Trophoblast cell (in vitro differentiated cells and primary cell): ENCODE data around the gene CTNNA3.

Source experiments
- DNase-seq, 2 donors: peaks; one replicate each; pipeline ENCODE4 v3.0.0-alpha.2; 2016
- H2AFZ ChIP-seq: 2 replicates; pipeline ENCODE4 v1.6.1; 2013; ENCODE audit warnings: low read length, moderate library complexity, mild to moderate bottlenecking; ENCODE audit not compliant: insufficient read depth, poor library complexity
- H2AK5ac ChIP-seq: 2 replicates; pipeline ENCODE4 v1.6.1; 2013; ENCODE audit warnings: mild to moderate bottlenecking, low read length
- H2BK120ac ChIP-seq: 2 replicates; pipeline ENCODE4 v1.6.1; 2013; ENCODE audit warnings: low read length, mild to moderate bottlenecking, moderate library complexity; ENCODE audit not compliant: insufficient read depth, poor library complexity
- H2BK12ac ChIP-seq: 2 replicates; pipeline ENCODE4 v1.6.1; 2013; ENCODE audit warnings: mild to moderate bottlenecking, low read length, moderate library complexity
- H2BK5ac ChIP-seq: 2 replicates; pipeline ENCODE4 v1.6.1; 2013; ENCODE audit warnings: low read length, low read depth, moderate library complexity, mild to moderate bottlenecking; ENCODE audit not compliant: poor library complexity
- H3K14ac ChIP-seq: 2 replicates; pipeline ENCODE4 v1.6.1; 2013; ENCODE audit warnings: mild to moderate bottlenecking, low read length
- H3K18ac ChIP-seq: 2 replicates; pipeline ENCODE4 v1.6.1; 2013; ENCODE audit warnings: mild to moderate bottlenecking, low read length
- H3K23ac ChIP-seq: 2 replicates; pipeline ENCODE4 v1.6.1; 2013; ENCODE audit warnings: low read length
- H3K27ac ChIP-seq: 2 replicates; pipeline ENCODE4 v1.5.1; 2013; ENCODE audit warnings: low read depth, mild to moderate bottlenecking, inconsistent platforms, low read length, moderate library complexity
- H3K27me3 ChIP-seq: 2 replicates; pipeline ENCODE4 v1.6.1; 2013; ENCODE audit warnings: inconsistent platforms, mild to moderate bottlenecking, low read length, moderate library complexity; ENCODE audit not compliant: insufficient read depth
- H3K36me3 ChIP-seq, 2 experiments: 1 replicate in 1 of 2; 2 replicates in 1 of 2; pipeline ENCODE4 v1.6.1; 2013; ENCODE audit warnings: low read length in 2 of 2, mild to moderate bottlenecking in 2 of 2, moderate library complexity in 1 of 2; ENCODE audit not compliant: insufficient read depth in 2 of 2, control insufficient read depth in 1 of 2
- H3K4ac ChIP-seq: 2 replicates; pipeline ENCODE4 v1.6.1; 2013; ENCODE audit warnings: low read depth, mild to moderate bottlenecking, low read length, moderate library complexity
- H3K4me1 ChIP-seq, 2 experiments: 1 replicate in 1 of 2; 2 replicates in 1 of 2; pipeline ENCODE4 v1.6.1; 2013; ENCODE audit warnings: low read length in 2 of 2, mild to moderate bottlenecking in 2 of 2, moderate library complexity in 1 of 2; ENCODE audit not compliant: insufficient read depth in 2 of 2, control insufficient read depth in 1 of 2
- H3K4me2 ChIP-seq: 2 replicates; pipeline ENCODE4 v1.6.1; 2013; ENCODE audit warnings: inconsistent platforms, mild to moderate bottlenecking, low read length, moderate library complexity
- H3K4me3 ChIP-seq: 2 replicates; pipeline ENCODE4 v1.5.1; 2013; ENCODE audit warnings: mild to moderate bottlenecking, low read depth, low read length, inconsistent platforms
- H3K79me1 ChIP-seq: one replicate; pipeline ENCODE4 v1.6.1; 2013; ENCODE audit warnings: low read length
- H3K79me2 ChIP-seq: 2 replicates; pipeline ENCODE4 v1.6.1; 2013; ENCODE audit warnings: low read length, mild to moderate bottlenecking; ENCODE audit not compliant: control insufficient read depth, insufficient read depth, poor library complexity
- H3K9ac ChIP-seq: 2 replicates; pipeline ENCODE4 v1.6.1; 2013; ENCODE audit warnings: mild to moderate bottlenecking, low read length
- H3K9me3 ChIP-seq: 2 replicates; pipeline ENCODE4 v1.6.1; 2013; ENCODE audit warnings: low read depth, mild to moderate bottlenecking, control low read depth, inconsistent platforms, low read length; ENCODE audit not compliant: insufficient read depth
- H4K12ac ChIP-seq: 2 replicates; pipeline ENCODE4 v1.6.1; 2013; ENCODE audit warnings: low read depth, mild to moderate bottlenecking, low read length, moderate library complexity
- H4K8ac ChIP-seq: 2 replicates; pipeline ENCODE4 v1.6.1; 2013; ENCODE audit warnings: low read depth, mild to moderate bottlenecking, low read length, moderate library complexity
- H4K91ac ChIP-seq: one replicate; pipeline ENCODE4 v1.6.1; 2013; ENCODE audit warnings: low read depth, mild to moderate bottlenecking, low read length, moderate library complexity
- WGBS: extraction: QIAGEN DNeasy Blood & Tissue Kit; methylation state at CpG from one replicate; pipeline ENCODE4 v1.1.7; 2013; ENCODE audit warnings: missing lambda C conversion rate; ENCODE audit not compliant: insufficient read length, insufficient coverage; ENCODE audit errors: extremely low coverage; 5-methylcytosine and 5-hydroxymethylcytosine counted together

Gene CTNNA3

GRCh38 chr10:66671064-66671463 is 1024.9 kb downstream of the CTNNA3 start:
- H4K8ac ChIP-seq: no peak overlapping the region
- no peak overlapping the region for H3K9ac ChIP-seq
- H3K36me3 ChIP-seq: no peaks in the 10 kb centered on the region
- no peak overlapping the region for H3K4me2 ChIP-seq
- no peaks in the 10 kb centered on the region for H3K79me1 ChIP-seq
- H2BK120ac ChIP-seq: no peak overlapping the region
- H3K23ac ChIP-seq: no peak overlapping the region
- no peak overlapping the region for H2BK12ac ChIP-seq
- no peak overlapping the region for H3K4me3 ChIP-seq
- no peak overlapping the region for H3K27ac ChIP-seq
- H2BK5ac ChIP-seq: no peak overlapping the region
- H3K18ac ChIP-seq: no peak overlapping the region
- WGBS: no CpG with 5 or more reads among the region's 1 CpG
- no peak overlapping the region for H2AFZ ChIP-seq
- no peak overlapping the region for H4K12ac ChIP-seq
- no peak overlapping the region for H4K91ac ChIP-seq
- H3K9me3 ChIP-seq: no peaks in the 10 kb centered on the region
- H3K14ac ChIP-seq: no peak overlapping the region
- no peaks in the 10 kb centered on the region for H3K79me2 ChIP-seq
- H2AK5ac ChIP-seq: no peak overlapping the region
- no peak for DNase-seq
- H3K27me3 ChIP-seq: no peaks in the 10 kb centered on the region
- H3K4me1 ChIP-seq: no peaks in the 10 kb centered on the region
- H3K4ac ChIP-seq: no peak overlapping the region

GRCh38 chr10:66656499-66656898 is 1039.5 kb downstream of the CTNNA3 start:
- H3K4ac ChIP-seq: no peak overlapping the region
- no peak overlapping the region for H3K4me2 ChIP-seq
- no peak overlapping the region for H2AK5ac ChIP-seq
- H2BK120ac ChIP-seq: no peak overlapping the region
- no peak overlapping the region for H3K18ac ChIP-seq
- DNase-seq: no peak
- no peak overlapping the region for H4K12ac ChIP-seq
- no peak overlapping the region for H3K4me3 ChIP-seq
- H3K27ac ChIP-seq: no peak overlapping the region
- no peaks in the 10 kb centered on the region for H3K79me2 ChIP-seq
- H3K79me1 ChIP-seq: no peaks in the 10 kb centered on the region
- H3K14ac ChIP-seq: no peak overlapping the region
- H3K9me3 ChIP-seq: peaks cover 3% of the 10 kb centered on the region
- H2BK12ac ChIP-seq: no peak overlapping the region
- no peak overlapping the region for H3K9ac ChIP-seq
- no peak overlapping the region for H4K91ac ChIP-seq
- no peak overlapping the region for H3K23ac ChIP-seq
- H2AFZ ChIP-seq: no peak overlapping the region
- no peak overlapping the region for H2BK5ac ChIP-seq
- no peaks in the 10 kb centered on the region for H3K27me3 ChIP-seq
- H3K36me3 ChIP-seq: peaks cover 0 to 1% of the 10 kb centered on the region in 2 experiments
- no peaks in the 10 kb centered on the region for H3K4me1 ChIP-seq
- no peak overlapping the region for H4K8ac ChIP-seq

- Histone ChIP-seq H3K23ac (no peak overlapping the region), H3K36me3 (peaks cover 0 to 2% of the 10 kb centered on the region in 2 experiments), H2AFZ (no peak overlapping the region), H3K4ac (no peak overlapping the region), H2BK5ac (no peak overlapping the region), H3K27ac (no peak overlapping the region), H3K4me2 (no peak overlapping the region), H3K79me1 (no peaks in the 10 kb centered on the region), H2BK12ac (no peak overlapping the region), H2AK5ac (no peak overlapping the region), H3K14ac (no peak overlapping the region), H3K4me3 (no peak overlapping the region), H3K27me3 (no peaks in the 10 kb centered on the region), H3K79me2 (no peaks in the 10 kb centered on the region), H3K9ac (no peak overlapping the region), H3K4me1 (no peaks in the 10 kb centered on the region), H4K8ac (no peak overlapping the region), H4K12ac (no peak overlapping the region), H3K9me3 (peaks cover 7% of the 10 kb centered on the region), H3K18ac (no peak overlapping the region), H4K91ac (no peak overlapping the region), H2BK120ac (no peak overlapping the region)
- peak in 1 of 2 donors; percentile 8 for DNase-seq
- no CpG with 5 or more reads among the region's 1 CpG for WGBS
Measured at GRCh38 chr10:66654861-66655260, 1041.1 kb downstream of the CTNNA3 start.

- Histone ChIP-seq H3K4me1 (no peaks in the 10 kb centered on the region), H2BK12ac (no peak overlapping the region), H3K18ac (no peak overlapping the region), H3K36me3 (peaks cover 0 to 2% of the 10 kb centered on the region in 2 experiments), H3K27me3 (no peaks in the 10 kb centered on the region), H4K8ac (no peak overlapping the region), H3K14ac (no peak overlapping the region), H3K27ac (no peak overlapping the region), H3K9me3 (peaks cover 10% of the 10 kb centered on the region), H2BK5ac (no peak overlapping the region), H3K79me2 (no peaks in the 10 kb centered on the region), H2BK120ac (no peak overlapping the region), H4K12ac (no peak overlapping the region), H2AFZ (no peak overlapping the region), H3K4me2 (no peak overlapping the region), H3K4me3 (no peak overlapping the region), H3K9ac (no peak overlapping the region), H4K91ac (no peak overlapping the region), H3K4ac (no peak overlapping the region), H3K79me1 (no peaks in the 10 kb centered on the region), H3K23ac (no peak overlapping the region), H2AK5ac (no peak overlapping the region)
- no peak for DNase-seq
- no CpG with 5 or more reads among the region's 30 CpGs for WGBS
Measured at GRCh38 chr10:66651308-66652082, 1044.5 kb downstream of the CTNNA3 start.
